ENCODE results near the gene ZNFX1. TPM values are rescaled to one million over a fixed set of nuclear protein-coding genes. Genes with fewer than 3 reads are reported as not detected.

Gene ZNFX1
- total and polyA plus RNA-seq, 2 experiments from 2014 or later: 10.0 to 13.9 TPM

- Histone ChIP-seq H3K36me3 (replicated peaks; ENCODE audit: insufficient read depth, low read depth) (no peaks in the 10 kb centered on the region), H3K27ac (peak overlapping the region; percentile 98), H3K27me3 (no peaks in the 10 kb centered on the region), H3K4me3 (peak overlapping the region; percentile 42), H3K4me2 (peak overlapping the region; percentile 89), H3K4me1 (ENCODE audit: insufficient read depth) (peaks cover 23% of the 10 kb centered on the region), H4K20me1 (ENCODE audit: insufficient read depth, poor library complexity, severe bottlenecking) (peaks cover 25% of the 10 kb centered on the region), H3K9me3 (ENCODE audit: low read depth) (no peaks in the 10 kb centered on the region), H3K9me2 (replicated peaks; ENCODE audit: insufficient read depth) (no peaks in the 10 kb centered on the region), H3K79me2 (peaks cover 86% of the 10 kb centered on the region), H2AFZ (no peak overlapping the region)
- TF ChIP-seq CTCF (IDR thresholded peaks at IDR 0.05; ENCODE audit: poor library complexity) (no peak), EZH2 (IDR thresholded peaks at IDR 0.05; ENCODE audit: borderline replicate concordance) (no peak), EZH2phosphoT487 (IDR thresholded peaks at IDR 0.05; ENCODE audit: low read depth, severe bottlenecking, unreplicated experiment) (no peak)
- DNase-seq (ENCODE audit: low spot score): peak; percentile 25
- 27% methylated on average over 3 of the region's 3 CpGs for WGBS (ENCODE audit: low lambda C conversion rate, missing lambda C conversion rate)
Measured at GRCh38 chr20:49276161-49276960, 1.5 kb downstream of the ZNFX1 start.

- DNase-seq (ENCODE audit: low spot score): no peak
- Histone ChIP-seq H3K9me2 (replicated peaks; ENCODE audit: insufficient read depth) (no peaks in the 10 kb centered on the region), H3K4me3 (no peak overlapping the region), H3K4me2 (peak overlapping the region; percentile 89), H3K27ac (peak overlapping the region; percentile 98), H4K20me1 (ENCODE audit: insufficient read depth, poor library complexity, severe bottlenecking) (peaks cover 19% of the 10 kb centered on the region), H3K4me1 (ENCODE audit: insufficient read depth) (peaks cover 19% of the 10 kb centered on the region), H3K9me3 (ENCODE audit: low read depth) (no peaks in the 10 kb centered on the region), H2AFZ (no peak overlapping the region), H3K36me3 (replicated peaks; ENCODE audit: insufficient read depth, low read depth) (no peaks in the 10 kb centered on the region), H3K79me2 (peaks cover 90% of the 10 kb centered on the region), H3K27me3 (no peaks in the 10 kb centered on the region)
- TF ChIP-seq EZH2 (IDR thresholded peaks at IDR 0.05; ENCODE audit: borderline replicate concordance) (no peak), CTCF (IDR thresholded peaks at IDR 0.05; ENCODE audit: poor library complexity) (no peak), EZH2phosphoT487 (IDR thresholded peaks at IDR 0.05; ENCODE audit: low read depth, severe bottlenecking, unreplicated experiment) (no peak)
- 75% methylated on average over 2 of the region's 2 CpGs for WGBS (ENCODE audit: low lambda C conversion rate, missing lambda C conversion rate)
Measured at GRCh38 chr20:49275636-49276035, 2.2 kb downstream of the ZNFX1 start.

GRCh38 chr20:49275216-49275615 is 2.6 kb downstream of the ZNFX1 start:
- Histone ChIP-seq H3K36me3 (replicated peaks; ENCODE audit: insufficient read depth, low read depth) (no peaks in the 10 kb centered on the region), H4K20me1 (ENCODE audit: insufficient read depth, poor library complexity, severe bottlenecking) (peaks cover 14% of the 10 kb centered on the region), H2AFZ (no peak overlapping the region), H3K4me2 (no peak overlapping the region), H3K4me3 (no peak overlapping the region), H3K9me3 (ENCODE audit: low read depth) (no peaks in the 10 kb centered on the region), H3K27me3 (no peaks in the 10 kb centered on the region), H3K9me2 (replicated peaks; ENCODE audit: insufficient read depth) (no peaks in the 10 kb centered on the region), H3K79me2 (peaks cover 90% of the 10 kb centered on the region), H3K4me1 (ENCODE audit: insufficient read depth) (peaks cover 15% of the 10 kb centered on the region), H3K27ac (no peak overlapping the region)
- WGBS (ENCODE audit: low lambda C conversion rate, missing lambda C conversion rate): 96% methylated on average over 4 of the region's 4 CpGs
- DNase-seq (ENCODE audit: low spot score): no peak
- no peak for TF ChIP-seq EZH2phosphoT487 (IDR thresholded peaks at IDR 0.05; ENCODE audit: low read depth, severe bottlenecking, unreplicated experiment)
- TF ChIP-seq EZH2 (IDR thresholded peaks at IDR 0.05; ENCODE audit: borderline replicate concordance): no peak
- TF ChIP-seq CTCF (IDR thresholded peaks at IDR 0.05; ENCODE audit: poor library complexity): no peak
